NCI-H2107 (cell line): ENCODE data around the gene EFCC1.

Source experiments
- DNase-seq: peaks from one replicate; lab custom pipeline; 2025; lab: John Stamatoyannopoulos, UW

The EFCC1 gene

DNA sequence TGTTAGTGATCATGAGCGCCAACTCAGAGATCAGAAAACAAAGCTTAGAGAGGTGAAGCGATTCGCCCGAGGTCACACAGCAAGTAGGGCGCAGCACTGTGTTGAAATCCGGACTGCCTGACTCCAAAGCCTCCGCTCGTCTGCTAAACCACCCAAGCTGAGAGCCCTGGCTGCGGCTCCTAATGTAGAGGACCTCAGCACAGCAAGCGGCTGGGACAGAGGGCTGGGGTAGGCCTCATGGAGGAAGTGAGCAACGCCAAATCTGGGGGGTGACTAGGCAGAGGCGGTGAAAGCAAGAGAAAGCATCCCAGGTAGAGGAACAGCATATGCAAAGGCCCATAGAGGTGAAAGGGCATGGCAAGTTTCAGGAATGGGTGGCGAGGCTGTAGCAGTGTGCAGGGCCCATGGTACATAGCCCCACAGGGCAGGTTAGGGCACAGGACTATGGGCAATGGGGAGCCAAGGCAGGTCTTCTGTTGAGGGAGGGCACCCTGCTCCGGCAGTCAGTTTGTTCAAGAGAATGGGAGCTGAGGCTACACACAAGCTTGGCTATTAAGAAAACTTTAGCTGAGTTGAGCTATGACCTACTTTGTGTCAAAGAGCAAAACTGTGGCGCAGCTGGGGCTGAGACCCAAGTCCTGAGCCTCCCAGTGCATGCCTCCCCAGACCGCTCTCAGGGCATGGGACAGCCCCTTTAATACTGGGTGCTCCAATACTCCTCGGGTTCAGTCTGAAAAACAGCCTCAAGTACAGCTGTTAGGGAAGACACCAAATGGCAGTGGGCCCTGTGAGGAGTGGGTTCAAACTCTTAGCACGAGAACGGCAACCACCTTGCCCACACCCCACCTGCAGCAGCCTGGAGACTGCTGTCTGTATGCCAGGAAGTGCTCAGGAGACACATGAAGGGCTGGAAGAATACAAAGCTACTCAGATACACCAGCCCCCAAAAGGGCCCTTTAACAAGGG is 6.2 kb upstream of the EFCC1 start:
- no peak for DNase-seq

DNA sequence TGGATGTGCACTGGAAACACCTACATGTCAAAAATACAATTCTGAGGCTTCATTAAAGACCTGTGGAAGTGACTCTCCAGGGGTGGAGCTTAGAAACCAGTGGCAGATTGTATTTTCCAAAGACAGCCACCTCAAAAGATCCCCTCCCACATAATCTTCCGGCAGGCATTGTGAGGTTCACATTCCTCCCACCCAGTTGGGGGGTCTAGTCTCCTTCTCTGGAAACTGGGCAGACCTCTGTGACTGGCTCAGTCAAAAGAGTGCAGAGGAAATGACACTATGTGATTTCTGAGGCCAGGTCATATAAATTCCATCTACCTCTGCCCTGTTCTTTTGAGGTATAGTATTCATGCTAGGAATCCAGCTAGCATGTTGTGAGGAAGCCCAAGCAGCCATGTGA is 5.4 kb upstream of the EFCC1 start:
- no peak for DNase-seq

DNA sequence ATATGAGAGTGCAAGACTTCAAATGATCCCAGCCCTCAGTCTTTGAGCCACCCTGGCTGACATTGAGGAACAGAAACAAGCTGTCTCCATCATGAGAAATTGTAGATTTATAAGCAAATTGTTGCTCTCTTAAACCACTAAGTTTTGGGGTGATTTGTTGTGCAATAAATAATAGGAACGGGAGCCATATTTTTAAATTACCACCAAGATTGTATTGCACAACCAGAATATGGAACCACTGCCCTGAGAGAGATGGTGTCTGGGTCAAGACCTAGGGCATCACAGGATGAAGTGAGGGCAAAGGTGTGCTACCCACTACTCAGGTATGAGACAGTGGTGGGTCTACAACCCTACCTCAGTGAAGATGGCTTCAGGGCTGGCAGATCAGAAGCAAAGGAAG is 4.9 kb upstream of the EFCC1 start:
- no peak for DNase-seq

DNA sequence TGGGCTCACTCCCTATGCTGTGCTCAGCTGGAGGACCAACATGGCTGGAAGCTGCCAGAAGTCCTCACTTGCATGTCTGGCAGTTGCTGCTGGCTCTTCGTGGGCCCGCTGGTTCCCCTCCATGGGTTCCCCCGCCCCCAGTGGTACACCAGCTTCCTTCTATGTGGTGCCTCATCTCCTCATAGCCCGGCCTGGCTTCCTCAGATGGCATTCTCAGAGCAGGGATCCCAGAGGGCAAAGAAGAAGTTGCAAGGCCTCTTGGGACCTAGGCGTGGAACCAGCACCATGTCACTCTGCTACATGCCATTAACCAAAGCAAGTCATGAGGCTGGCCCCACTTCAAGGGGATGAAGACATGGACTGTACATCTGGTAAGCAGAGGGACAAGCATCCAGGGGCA is 4.4 kb upstream of the EFCC1 start:
- no peak for DNase-seq

DNA sequence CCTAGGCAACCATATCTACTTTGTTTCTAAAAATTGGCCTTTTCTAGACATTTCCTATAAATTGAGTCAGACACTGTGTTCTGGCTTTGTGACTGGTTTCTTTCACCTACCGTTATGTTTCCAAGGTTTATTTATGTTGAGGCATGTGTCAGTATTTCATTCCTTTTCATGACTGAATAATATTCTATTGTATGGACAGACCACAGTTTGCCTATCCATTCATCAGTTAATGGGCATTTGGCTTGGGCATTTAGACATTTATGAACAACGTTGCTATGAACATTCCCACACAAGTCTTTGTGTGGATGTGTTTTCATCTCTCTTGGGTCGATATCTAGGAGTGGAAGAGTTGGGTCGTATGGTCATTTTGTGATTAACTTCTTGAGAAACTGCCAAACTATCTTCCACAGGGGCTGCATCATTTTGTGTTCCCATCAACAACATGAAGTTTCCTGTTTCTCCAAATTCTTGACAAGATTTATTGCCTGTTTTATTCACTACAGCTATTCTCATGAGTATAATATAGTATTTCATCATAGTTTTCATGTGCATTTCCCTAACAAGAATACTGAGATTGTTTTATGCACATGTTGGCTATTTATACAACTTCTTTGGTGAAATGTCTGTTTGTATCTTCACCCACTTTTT is 3.5 kb upstream of the EFCC1 start:
- no peak for DNase-seq

DNA sequence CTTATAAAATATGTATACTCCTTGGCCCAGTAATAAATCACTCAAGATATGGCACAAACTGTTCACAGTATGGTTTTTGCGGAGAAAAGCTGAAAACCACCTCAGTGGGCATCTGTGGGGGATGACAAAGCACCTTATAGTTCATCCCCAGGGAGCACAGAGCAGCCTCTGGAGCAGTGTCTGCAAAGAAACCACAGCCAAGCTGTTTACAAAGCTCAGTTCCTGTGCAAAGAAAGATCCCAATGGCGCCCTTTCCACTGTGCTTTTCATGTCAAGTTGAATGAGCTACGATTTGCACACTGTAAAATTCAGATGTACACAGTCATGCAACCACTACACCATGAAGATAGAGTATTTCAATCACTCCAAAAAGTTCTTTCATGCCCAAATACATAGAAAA is 2.5 kb upstream of the EFCC1 start:
- DNase-seq: no peak

DNA sequence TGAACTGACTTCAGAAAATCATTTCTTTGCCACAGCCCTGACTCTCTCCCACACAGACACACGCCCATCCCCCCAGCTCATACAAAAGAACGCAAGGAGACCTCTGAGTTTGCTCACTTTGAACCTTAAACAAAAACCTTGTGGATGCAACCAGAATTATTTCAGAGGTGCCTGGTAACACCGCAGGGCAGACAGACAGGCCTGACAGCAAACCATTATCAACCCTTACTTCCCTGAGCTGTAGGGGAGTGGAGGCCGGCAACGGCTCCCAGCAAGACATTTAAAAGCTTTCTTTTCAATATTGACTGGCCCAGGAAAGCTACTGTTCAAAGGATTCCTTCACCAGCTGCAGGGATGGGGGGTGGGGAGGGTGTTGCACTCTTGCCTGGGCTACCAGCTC is 2.0 kb upstream of the EFCC1 start:
- no peak for DNase-seq

DNA sequence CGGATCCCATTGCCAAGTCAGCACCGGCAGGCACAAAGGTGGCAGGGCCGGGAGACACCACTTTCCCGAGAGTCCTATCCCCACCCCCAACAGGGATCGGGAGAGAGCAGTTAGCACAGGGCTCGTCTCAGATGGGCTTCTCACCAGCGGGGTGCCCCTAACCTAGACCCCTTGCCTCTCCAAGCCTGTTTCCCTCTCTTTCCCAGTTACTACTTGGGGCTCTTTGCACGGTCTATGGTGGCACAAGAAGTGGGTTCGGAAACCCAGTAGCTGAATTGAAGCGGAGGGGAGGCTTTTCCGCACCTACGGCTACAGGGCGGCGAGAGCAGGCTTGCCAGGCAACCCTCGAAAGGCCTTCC is 383 bp upstream of the EFCC1 start:
- DNase-seq: no peak

DNA sequence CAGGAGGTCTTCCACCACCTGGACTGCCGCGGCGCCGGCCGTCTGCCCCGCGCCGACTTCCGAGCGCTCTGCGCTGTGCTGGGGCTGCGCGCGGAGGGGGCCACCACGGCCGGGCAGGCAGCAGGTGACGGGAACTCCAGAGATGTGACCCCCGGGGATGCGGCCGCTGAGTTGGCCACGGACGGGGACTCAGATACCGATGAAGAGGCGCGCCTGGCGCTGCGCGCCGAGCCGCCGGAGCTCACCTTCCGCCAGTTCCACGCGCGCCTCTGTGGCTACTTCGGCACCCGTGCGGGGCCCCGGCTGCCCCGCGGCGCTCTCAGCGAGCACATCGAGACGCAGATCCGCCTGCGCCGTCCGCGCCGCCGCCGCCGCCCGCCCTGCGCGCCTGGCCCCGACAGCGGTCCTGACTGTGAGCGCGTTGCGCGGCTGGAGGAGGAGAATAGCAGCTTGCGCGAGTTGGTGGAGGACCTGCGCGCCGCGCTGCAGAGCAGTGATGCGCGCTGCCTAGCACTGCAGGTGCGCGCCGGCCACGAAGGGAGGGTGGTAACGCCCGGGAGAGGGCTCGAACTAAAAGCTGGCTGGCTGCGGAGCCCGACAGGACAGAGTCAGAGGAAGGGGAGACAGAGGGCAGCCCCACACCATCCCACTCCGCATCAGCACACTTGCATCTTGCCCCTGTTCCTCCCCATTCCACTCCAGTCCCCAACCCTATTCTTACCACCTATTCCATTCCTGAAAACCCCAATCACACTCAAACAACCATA is 885 bp downstream of the EFCC1 start:
- no peak for DNase-seq

DNA sequence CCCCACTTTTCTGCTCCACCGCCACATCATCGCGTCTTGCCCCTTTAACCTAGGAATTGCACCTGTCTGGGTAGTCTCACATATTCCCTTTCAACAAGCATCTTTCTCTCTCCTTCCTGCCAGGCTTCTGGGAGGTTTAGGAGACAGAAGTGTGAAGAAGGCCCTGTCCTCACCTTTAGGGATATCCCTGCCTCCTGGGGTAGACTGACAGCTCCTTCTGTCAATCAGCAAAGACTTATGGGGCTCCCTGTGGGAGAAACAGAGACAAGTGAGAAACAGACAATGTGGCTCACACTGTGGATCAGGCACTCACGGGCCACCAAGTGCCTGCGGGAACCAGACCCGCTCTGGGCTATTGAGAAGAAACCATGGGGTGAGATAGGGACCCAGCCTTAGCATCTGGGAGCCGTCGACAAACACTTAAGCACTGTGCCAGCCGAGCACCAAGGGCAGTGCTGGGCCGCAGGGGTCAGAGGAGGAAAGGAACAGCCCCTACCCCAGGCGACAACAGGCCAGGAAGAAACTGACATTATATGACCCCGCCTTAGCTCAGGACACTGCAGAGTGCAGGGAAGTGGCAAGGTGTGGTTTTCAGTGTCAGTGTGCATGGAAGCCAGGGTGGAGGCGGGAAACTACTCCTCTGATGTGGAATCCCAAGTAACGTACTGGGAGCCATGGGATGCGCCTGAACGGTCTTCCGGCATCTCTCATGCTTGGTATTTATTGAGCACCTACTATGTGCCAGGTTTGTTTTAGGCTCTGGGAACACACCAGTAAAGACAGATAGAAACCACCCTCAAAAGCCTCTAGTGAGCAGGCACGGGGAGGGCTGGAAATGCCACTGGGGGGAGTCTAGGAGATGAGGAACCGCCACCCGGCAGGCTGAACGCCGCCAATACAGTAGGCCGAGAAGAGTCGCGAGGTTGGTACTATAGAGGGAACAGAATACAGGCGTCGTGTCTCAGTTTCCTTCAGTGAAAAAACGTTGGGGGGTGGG is 1.8 kb downstream of the EFCC1 start:
- DNase-seq: no peak

DNA sequence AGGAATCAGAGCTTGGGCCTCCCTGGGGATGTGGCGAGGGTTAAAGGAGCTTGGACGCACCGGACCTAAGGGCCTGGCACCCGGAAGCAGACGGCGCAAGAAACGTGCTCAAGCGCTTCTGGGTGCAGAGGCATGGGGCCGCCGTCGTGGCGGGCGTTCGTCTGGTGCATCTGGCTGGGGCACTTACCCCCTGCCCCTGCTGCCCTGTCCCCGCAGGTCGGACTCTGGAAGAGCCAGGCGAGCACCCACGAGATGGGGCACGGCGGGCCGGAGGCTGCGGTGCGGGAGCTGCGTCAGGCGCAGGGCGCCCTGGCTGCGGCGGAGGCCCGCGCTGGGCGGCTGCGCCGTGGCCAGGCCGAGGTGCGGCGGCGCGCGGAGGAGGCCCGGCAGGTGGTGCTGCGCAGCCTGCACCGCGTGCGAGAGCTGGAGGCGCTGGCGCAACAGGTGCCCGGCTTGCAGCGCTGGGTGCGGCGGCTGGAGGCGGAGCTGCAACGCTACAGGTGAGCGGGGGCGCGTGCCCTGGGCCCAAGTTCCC is 2.5 kb downstream of the EFCC1 start:
- peak; percentile 71 for DNase-seq

DNA sequence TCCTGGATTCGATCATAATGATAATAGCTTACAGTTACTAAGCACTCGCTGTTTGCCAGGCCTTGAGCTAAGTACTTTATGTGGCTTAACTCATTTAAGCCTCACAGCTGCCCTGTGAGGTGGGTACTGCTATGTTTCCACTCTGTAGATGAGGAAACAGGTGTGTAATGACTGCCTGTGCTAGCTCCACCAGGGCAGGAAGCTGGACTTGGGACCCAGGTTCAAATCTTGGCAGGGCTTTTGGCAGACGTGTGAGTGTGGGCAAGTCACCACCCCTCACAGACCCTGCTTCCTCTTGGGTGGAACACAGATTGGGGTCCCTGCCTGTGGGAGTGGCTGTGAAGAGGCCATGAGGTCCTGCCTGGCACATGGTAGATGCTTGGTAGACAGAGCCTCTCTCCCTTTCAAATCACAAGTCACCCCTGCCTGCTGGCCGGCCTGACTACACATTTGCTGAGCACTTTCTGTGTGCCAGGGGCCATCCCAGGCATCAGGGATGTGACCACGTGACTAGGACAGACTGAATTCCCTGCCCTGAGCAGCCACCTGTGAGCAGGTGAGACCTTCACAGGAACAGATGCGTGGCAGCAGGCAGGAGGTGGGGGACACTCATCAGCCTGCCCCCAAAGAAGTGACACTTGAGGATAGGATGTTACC is 3.7 kb downstream of the EFCC1 start:
- no peak for DNase-seq

DNA sequence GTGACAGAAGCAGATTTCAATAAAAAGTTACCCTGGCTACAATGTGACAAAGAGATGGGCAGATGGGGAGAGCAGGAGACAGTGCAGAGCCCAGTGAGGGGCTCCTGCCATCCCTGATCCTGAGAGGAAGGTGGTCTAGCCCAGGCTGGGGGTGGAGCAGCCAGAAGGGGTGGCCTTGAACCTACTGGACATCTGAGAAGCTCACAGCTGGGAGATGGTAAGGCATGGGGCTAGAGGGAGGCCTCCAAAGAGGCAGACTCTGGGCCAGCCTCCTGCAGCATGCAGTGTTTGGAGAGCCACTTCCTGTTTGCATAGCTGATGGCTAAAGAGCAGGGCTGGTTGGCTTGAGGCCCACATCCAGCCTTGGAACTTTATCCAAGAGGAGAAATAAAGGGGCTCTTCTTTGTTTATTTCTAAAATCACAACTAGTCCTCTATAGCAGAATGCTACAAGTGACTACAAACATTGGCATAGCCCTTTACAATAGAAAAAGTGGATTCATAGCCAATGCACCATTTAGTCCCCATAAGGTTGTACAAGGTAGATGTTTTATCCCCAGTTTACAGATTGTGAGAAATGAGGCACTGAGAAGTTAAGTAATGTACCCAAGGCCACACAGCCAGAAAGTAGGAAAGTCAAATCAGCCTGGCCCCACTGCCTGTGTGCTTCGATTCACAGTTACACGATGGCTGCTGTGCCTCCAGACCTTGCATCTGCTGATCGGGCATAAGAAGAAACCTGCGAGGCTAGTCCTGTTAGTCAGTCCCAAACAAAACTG is 4.6 kb downstream of the EFCC1 start:
- DNase-seq: no peak

DNA sequence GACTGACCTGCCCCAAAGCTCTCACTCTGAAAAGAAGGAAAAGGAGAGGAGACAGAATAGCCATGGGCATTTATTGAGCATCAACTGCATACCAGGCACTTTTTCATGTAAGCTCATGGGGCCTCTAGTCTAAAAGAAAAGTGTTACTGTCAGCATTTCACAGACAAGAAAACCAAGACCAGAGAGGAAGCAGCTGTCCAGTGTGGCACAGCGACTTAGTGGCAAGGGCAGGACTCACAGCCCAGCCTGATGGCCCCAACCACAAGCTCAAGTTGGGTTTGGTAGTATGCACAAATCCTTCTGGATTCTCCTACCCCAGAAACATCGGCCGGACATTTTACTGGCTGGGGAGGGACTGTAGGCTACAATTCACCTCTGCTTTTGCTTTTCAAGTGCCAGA is 5.8 kb downstream of the EFCC1 start:
- no peak for DNase-seq

DNA sequence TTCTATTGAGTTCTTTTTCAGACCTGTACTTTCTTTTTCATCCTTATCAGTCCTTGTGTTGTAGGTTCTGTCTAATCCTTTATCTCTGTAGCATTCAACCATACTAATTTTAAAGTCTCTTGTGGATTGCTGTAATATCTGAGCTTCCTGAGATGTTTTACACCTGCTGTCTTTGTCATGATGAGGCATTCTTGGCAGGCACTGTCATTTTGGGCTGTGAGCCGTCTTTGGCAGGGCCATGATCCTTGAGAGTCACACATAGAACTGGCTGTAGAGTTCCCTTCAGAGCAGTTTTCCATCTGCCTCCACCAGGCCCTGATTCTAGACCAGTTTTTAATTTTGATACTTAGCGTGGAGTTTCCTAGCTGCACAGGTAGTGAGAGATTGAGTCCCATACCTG is 6.7 kb downstream of the EFCC1 start:
- no peak for DNase-seq

DNA sequence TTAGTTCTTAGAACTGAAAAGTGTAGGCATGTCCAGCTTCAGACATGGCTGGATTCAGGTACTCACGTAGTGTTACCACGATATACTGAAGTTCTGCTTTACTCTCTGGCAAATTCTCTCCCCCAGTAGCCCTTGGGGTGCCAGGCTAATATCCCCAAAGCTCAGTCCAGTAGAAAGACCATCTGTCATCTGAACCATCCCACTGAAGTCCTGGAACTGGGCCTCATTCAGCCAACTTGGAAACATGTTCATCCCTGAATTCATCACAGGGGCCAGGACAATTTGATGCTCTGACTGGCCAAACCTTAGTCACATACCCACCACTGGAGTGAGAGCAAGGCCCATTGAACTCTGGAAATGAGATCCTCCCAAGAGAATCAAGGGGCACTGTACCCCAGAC is 8.2 kb downstream of the EFCC1 start:
- DNase-seq: no peak

DNA sequence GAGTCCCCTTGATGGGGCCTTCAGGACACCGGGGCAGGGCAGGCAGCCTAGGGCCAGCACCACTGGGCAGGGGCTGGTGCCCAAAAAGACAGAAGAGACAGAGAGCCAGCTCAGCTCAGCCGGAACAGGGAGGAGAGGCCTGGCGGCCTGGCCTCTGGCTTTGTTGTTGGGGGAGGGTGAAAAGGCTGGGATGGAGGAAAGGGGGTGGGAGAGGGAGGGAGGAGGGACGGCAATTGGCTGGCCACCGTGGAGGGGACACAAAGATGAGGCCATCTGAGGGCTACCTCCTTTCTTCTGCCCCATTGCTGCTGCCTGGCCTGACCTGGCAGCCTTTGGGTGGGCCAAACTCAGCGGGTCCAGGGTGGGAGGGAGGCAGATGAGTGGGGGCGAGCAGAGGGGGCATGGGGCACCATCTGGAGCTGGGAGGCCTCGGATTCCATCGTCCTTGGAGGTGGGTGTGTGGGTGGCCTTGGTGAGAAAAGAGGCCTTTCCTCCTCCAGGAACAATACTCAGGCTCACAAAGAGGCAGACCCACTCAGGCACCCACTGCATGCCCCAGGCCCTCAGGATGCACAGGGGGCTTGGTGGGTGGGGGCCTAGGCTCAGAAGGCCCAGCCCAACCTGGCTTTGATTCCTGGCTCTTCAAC is 9.3 kb downstream of the EFCC1 start:
- DNase-seq: no peak

DNA sequence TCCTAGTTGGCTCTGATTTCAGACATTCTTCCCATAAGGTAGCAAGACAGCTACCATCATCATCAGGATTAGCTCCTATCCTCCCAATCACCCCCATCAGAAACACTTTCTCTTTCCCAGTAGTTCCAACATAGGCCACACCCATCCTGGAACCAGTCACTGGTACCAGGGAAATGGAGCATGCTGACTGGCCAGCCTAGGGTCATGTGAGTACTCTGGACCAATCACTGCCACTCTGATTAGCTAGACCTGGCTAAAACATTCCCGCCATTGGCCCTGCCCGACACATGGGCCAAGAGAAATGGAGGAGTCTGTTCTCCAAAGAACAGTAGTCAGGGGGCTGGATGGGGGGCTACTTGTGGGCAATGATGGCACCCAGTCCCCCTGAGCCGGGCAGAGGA is 12.4 kb downstream of the EFCC1 start:
- DNase-seq: no peak

DNA sequence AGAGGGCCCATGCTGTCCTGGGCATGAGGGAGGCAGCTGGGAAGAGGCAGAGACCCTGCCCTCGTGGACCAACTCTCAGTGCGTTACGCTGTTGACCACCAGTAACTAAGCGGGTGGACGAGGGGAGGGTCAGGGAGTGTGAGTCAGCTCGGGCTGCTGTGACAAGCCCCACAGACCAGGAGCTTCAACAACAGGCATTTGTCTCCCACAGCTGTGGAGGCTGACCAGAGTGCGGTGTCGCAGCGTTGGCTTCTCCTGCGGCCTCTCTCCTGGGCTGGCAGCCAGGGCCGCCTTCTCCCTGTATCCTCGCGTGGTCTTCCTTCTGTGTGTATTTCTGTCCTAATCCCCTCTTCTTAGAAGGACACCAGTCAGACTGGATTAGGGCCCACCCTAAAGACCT is 13.0 kb downstream of the EFCC1 start:
- DNase-seq: no peak
